ENCODE results near the gene HOXA7.

Gene HOXA7

DNA sequence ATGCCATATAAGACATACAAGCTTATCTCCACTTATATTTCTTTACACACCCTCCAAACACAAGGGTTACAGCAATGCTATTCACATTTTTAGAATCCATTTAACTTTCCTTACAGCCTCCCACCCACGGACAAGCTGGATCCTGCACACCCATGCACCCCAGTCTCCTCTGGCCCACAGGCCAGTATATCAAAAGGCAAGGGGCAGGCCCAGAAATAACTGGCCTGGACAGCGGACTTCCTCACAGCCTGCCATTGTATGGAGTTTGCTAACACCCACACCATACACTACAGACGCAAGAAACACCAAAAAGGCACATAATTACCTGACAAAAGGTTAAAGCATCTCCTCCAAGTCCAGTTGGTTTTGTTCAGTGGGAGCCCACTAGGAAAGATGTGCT, 37.9 kb downstream of the HOXA7 start:
- no peak for DNase-seq (ENCODE audit: low read depth)

DNA sequence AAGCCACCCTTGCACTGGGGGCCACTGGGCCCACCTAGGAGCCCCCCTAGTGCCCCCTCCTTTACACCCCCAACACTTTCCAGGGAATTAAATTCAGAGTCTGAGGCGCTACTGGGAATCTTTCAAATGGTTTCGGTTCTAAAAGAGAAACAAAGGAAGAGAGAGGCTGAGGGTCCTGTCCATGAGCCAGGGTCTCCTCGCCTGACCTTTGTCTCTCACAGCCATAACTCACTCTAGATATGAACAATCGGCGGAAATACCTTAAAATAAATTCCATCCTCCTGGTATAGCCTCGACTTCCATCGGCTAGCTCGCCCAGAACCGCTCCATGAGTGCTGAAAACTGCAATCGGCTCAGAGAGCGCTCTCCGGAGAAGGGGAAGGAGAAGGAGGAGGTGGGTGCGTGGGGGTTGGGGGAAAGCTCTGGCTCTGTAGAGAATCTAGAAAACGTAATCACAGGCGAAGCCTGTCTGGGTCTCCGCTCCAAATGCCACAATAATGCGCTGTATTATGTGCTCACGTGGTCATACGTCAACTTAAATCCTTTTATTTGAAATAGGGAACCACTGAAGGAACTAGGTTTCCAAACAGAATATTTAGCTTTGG, 38.5 kb downstream of the HOXA7 start:
- DNase-seq (ENCODE audit: low read depth): no peak

DNA sequence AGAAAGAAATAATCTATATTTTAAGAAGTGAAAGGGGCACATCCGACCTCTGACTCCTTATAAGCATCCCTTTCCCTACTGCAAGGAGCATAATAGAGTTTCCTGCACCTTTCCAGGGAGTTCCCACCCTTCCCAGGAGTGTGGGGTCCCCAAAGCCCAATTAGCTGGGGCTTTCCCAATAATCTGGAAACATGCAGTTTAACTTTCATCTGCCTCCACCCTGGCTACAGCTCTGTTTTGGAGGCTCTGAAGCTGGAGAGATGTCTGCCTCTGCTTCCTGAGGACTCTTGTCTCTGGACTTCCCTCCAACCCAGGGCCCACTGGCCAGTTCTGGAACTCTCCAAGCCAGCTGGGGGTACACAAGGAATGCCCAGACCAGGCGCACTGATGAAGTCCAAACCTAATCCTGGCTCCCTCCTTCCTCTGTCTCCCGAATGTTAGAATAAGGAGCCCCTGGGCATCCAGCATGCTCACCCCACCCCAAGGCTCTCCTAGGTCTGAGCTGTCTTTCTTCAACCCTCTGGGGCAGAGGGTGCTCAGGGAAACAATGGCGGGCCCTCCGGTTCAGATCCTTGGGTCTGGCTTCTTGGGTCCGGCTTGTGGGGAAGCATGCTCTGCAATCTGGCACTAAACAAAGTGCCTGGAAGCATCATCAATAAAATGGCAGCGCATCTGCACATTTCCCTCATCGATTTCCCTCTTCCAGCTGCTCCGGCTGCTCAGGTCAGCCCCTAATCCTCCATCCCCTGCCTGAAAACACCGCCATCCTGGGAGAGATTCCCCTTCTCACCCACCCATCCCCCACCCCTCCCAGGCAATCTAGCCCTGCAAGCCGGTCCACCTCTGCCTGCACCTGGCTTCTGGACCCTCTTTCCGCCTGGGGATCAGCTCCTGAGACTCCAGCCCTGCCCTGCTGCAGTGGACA, 39.3 kb downstream of the HOXA7 start:
- no peak for DNase-seq (ENCODE audit: low read depth)

DNA sequence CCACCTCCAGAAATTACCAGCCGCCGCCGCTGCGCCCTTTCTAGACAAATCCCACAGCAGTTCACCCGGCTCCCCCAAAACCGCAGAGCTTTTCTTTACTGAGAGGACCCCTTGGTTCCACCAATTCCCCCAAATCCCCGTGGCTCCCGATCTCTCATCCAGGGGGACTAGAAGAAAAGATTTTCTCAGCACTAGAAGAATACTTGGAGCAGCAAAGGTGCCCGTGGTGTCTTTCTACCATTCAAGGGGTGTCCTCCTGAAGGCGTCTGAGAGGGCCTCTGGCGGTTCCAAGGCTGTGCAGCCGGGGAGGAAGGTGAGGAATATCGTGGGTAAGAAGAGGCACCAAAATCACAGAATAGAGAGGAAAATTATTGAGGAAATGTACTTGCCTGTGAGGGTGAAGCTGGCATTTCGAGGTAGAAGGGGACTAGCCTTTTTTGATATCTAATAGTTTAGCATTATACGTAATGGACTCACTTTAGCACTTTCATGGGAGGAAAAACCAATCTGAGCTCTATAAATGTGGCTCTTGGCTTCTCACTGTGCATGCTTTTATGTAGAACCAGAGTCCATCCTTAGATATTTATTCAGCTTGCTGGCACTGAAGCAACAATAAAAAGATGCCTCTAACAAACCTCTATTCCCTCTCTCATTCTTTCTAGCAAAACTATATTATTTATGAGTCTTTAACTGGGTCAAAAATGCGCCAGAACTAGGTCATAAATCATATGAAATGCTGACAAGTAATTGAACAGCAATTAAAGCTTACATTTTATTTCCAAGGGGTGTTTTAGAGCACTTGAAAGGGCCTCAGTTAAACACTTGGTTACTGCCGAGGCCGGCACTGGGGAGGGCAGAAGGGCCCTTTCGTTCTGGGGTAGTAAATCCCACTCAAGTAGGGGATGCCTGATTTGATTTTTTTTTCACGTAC, 40.2 kb downstream of the HOXA7 start:
- no peak for DNase-seq (ENCODE audit: low read depth)

DNA sequence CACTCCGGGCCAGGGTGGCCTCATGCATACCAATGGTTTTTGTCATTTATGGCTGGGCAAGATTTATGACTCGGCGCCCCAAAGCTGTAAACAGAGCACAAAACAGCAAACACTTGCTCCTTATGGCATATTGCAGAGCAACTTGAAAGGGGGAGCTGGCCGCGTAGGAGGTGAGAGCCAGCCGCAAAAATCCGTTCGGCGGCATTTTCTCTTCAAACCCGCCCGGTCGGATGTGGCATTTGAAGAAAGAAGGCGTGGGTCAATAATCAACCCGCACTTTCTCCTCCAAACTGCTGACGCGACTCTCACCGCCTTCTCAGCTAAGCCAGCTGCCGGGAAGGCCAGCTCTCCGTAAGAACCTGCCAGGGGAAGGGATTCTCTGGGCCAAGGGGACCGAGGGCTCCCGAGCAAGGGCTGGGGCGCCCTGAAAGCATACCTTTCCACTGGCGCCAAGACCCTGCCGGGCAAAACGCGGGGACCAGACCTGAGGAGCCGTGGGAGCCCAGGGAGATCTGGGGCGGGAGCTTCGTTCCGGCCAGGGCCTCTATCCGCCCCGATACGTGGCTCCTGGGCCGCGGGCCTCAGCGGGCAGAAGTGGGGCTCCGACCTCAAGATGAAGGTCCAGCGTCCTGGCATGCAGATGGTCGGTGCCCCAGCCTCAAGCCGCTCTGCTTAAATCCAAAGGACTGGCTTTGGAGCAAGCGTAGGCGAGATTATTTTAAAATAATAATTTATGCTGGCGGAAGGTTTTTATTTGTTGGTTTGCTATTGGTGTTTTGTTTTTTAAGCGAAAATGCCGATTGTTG, 41.1 kb downstream of the HOXA7 start:
- no peak for DNase-seq (ENCODE audit: low read depth)

DNA sequence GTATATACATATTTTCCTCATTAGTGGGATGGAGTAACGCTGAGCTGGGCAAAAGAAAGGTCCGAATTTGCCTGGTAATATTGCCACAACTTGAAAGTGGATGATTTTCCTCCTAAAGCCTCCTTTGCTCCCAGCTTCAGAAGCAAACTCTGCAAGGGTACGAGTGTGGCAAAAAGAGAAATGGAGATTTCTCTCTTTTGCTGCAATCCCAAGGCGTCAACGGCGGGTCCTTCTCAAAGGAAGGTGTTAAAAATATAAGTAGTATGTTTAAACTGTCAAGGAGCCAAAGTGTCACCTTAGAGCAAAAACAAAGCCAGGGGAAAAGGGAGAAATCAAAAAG, 41.6 kb downstream of the HOXA7 start:
- no peak for DNase-seq (ENCODE audit: low read depth)

DNA sequence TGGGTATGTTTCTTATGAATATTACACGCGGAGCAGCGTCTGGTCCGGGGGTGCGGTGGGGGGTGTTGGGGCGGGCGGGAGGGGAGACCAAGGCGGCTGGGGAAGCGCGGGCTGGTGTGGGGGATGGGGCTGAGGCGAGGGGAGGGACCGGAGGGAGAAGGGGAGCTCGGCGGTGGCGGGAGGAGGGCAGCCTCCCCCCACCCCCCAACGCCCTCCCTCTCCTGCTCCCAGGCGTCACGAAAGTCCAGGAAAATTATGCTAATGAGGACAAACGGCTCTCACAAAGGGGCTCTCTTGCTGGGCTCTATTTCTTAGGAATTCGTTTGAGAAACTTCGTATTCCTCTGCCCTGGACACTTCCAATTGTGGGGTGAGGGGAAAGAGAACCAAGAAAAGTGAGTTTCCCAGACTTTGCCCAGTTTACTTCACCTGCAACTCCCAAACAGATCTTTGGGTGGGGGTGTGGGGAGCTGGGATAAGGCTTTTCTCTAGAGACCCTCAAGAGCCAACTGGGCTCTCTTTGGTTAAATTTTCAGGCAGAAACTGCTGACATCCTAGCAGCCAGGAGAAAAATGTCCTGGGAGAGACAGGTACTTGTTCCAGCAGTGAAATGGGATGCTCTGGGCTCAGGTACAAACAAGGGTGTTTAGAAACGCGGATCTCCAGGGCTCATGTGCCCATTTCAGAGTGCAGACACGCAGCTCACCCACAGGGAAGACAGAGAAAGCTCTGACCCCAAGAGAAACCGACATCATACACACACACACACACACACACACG, 42.3 kb downstream of the HOXA7 start:
- no peak for DNase-seq (ENCODE audit: low read depth)

DNA sequence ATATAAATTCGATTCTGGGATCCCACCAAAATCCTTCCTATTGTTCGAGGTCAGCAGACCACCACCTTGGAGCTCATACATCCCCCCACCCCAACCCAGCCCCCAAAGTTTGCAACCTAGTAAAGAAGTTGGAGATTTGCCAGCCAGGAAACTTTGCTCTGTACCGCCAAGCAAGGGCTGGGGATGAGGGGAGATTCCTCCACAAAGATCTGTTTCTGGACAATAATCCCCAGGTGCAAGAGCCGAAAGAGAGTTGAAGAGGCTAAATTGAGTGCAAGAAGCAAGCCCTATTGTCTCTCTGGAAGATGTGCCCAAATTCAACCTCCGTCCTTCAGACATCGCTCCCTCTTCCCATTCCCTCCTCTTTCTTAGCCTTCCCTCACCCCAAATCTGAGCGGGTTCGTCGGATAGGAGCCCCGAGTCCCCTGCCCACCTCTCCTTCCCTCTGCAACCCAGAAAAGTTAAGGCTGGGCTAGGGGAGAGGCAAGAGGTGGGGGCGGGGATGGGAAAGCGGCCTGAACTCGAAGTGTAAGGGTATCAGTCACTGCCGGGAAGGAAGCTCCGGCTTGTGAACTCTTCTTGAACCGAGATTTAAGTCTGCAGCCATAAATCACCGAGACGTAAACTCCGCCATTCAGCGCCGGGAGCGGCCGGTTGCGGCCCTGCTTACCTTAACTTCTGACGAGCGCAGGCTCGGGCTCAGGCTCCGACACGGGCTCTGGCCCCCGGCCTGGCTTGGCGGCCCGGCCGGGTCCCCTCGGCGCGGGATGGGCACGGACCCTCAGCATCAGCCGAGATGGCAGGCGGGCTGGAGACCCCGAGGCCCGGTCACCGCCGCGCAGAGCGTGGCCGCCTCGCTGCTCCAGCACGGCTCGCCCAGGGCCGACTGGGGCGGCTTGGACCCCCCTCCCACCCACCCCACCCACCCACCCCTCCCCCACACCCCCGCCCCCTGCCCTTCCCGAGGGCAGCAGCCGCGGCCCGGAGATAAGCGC, 43.2 kb downstream of the HOXA7 start:
- DNase-seq (ENCODE audit: low read depth): no peak

DNA sequence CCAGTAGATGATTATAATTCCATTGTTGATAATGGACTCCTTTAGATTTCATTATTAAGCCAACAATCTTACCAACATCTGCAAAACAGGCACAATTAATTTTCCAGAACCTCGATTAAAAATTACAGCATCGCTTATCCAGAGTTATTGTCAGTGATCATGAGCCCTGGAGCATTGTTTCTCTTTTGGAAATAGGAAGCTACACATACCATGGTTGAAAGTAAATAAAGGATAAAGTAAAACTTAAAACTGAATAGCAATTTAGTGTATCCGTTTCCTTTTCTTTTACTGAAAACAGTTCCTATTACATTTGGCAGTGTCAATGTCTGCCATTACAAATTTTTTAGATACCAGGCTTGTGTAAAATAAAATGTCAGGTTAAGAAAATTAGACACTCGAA, 44.1 kb downstream of the HOXA7 start:
- DNase-seq (ENCODE audit: low read depth): no peak

DNA sequence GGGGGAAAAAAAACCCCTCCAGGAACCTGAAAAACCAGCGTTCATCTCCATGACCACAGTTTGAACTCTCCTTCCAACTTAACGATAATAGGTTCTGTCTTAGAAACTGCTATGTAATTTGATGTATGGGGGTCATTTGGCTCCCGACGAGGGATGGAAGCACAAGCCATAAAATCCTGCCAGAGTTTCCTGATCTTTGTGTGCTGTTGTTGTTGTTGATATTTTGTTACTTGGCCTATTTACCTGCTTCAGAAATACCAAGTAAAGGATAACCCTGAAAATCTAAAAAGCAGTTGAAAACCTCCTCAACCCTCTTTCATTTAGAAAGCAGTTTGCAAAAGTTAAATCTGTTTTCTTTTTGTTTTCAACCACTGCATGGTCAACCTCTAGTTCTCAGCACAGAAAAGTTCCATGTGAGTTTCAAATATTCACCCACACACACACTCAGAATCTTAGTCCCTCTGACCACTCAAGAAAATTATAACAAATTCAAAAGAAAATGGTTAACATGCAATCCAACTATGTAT, 44.7 kb downstream of the HOXA7 start:
- DNase-seq (ENCODE audit: low read depth): no peak

DNA sequence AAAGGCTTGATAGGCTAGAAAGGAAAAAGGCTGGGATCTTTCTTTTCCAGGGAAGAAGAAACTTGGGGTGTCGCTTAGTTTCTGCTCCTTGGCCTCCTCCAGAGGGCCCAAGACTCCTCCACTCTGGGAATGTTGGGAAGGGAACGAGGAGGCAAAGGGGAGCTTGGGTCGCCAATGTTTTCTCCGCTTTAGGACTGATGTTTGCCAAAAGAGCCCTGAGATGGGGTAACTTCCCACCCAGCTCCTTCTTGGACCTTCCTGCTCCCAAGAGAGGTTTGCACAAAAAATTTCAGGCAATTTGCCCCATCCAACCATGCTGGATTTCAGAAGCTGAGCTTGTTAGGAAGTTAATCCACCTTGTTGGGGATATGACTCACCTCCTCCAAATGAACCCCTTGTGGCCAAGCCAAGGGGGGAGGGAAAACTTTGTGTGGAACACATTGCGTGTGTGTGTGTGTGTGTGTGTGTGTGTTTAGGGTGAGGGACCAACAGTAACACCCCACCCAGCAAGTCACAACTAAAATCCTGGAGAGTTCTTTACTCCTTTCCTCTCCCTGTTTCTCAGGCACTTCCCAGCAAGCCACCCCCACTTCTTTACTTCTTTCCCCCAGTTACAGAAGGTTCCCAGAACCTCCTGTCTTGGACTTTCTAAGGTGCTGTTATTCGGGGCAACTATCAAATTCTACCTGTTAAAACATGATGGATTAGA, 45.3 kb downstream of the HOXA7 start:
- DNase-seq (ENCODE audit: low read depth): no peak

DNA sequence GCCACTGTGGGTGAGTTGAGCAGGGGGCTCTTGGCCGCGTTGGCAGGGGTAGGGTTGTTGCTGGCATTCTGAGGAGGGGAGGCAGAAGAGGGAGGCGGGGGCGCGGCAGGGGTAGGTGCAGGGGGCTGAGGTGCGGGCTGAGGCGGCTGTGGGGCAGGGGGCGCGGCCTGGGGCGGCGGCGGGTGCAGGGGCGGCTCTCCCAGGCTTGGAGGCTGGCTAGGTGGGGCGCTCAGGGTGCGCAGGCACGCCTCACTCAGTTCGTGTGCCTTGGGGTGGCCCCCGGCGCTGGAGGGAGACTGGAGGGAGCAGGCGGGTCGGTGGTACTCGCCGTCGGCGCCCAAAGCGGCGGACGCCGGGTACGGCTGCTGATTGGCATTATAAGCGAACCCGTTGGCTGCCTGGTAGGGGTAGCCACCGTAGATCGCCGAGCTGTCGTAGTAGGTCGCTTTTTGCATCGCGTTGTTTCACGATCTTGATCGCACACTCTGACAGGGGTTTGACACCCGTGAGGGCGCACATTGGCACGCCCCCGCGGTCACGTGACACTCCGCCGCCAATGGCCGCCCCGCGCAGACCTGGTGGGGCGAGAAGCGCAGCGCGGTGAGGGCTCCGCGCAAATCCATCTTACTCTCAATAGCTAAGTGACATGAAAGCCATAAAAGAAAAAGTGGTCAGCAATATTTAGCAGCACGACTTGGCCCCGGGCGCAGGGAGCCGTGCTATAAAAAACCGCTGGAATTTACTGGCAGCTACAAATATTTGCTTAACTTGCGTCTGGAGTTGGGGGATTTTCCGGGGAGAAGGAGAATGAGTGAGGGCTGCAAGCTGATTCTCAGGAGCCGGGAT, 46.1 kb downstream of the HOXA7 start:
- no peak for DNase-seq (ENCODE audit: low read depth)

DNA sequence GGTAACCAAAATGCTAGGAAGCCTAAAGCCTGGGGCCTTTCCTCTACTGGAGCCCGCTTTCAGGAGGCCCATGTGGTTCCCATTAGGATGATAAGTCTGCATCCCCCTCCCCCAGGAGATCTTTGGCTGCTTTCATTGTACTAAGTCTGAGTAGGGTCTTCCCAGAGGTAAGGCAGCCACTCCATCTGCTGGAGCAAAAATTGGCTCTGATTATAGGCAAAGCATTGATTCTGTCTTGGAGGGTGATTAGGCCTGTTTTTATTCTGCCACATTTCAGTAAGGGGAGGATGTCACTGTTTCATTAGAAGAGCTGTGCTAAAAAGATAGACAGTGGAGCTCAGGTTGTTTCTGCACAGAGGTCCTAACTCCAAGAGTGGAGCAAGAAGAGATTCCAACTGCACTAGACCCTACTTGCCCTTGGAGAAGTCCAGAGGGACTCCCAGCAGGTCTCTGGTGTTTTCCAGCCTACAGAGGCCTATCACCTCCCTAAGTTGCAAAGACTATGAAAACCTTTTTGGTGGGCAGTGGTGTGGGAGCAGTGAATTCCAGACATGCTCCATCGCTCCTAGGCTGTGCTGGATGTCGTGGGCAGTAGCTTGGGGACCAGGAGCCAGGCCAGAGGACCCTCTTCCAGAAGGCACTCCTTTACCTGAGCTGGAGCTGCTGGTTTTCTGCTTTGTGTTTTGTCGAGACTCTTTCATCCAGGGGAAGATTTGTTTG, 46.8 kb downstream of the HOXA7 start:
- DNase-seq (ENCODE audit: low read depth): no peak

DNA sequence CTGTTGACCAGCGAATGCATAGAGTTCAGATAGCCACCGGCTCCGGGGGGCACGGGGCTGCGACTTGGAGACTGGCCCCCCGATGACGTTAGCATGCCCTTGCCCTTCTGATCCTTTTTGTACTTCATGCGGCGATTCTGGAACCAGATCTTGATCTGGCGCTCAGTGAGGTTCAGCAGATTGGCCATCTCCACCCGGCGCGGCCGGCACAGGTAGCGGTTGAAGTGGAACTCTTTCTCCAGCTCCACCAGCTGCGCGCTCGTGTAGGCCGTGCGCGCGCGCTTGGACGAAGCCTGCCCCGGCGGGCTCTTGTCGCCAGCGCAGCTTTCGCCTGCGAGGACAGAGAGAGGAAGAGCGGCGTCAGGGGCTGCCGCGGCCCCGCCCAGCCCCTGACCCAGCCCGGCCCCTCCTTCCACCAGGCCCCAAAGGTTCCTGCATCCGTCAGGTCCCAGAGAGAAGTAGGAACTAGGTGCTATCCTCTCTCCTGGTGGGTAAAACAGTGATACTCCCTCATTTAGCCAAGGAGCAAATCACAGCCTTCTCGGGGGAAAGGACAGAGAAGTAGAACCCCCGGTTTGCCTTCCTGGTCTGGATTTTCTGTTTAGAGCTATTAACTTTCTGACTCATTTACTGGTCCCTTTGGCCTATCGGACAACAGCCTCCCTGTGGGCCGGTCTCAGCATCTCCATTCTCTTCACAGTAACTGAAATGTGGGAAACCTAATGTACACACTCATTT, 47.9 kb downstream of the HOXA7 start:
- no peak for DNase-seq (ENCODE audit: low read depth)

DNA sequence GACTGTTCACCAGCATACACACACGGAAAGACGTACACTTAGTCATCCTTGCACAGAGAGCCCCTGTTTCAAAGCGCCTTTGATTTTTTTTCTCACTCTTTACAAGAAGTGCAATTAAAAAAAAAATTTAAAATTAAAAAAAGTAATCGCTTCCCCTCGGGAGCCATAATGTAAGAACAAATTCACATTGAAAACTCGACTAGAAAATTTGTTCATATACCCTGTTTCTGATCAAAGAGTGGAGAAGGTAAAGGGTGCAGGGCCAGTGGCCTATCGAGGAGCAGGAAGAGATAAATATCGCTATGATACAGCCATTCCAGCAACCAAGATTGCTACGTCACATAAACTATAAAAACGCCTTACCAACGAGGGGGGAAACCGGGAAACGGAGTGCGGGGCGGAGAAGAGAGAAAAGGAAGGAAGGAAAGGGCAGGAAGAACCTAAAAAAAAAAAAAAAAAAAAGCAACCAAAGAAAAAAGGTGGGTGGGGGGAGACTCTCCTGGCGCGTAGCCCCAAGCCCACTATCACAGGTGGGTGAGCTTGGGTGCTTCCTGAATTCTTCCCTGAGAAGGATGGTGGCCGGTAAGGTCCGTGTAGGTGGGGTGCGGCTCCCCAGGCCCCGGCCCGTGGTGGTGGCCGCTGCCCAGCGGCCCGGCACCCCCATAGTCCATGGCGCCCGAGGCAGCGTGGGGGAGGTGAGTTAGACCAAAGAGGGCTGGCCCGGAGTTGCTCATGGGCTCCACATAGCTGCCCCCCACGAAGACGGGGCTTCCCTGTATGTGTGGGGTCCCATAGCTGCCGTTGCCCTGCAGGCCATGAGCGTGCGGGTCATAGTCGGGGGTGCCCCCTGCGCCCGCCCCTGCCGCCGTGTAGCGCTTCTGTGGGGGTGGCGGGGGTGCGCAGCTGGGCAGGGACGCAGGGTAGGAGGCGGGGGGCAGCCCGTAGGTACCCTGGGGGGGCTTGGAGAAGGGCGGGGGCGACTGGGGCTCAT, 48.8 kb downstream of the HOXA7 start:
- DNase-seq (ENCODE audit: low read depth): no peak
